Activated CD4-positive, alpha-beta T cell treated with anti-CD3 and anti-CD28 coated beads, Interleukin-2, Interleukin-6, amounts not matched to agents 100 ng/mL and 50 ng/mL, durations not matched to agents 16 hours and 8 hours (primary cell): Measurements from ENCODE around the gene HOXD9.

ENCODE experiments used
- DNase-seq: peaks from one replicate; pipeline ENCODE4 v3.0.0-alpha.2; 2020

The HOXD9 gene

GRCh38 chr2:176172007-176172894 lies 49.7 kb downstream of the HOXD9 start:
- DNase-seq: no peak

GRCh38 chr2:176172895-176173566 lies 50.5 kb downstream of the HOXD9 start:
- DNase-seq: no peak

- no peak for DNase-seq
These were observed 51.3 kb downstream of the HOXD9 start for GRCh38 chr2:176173567-176174381.

- DNase-seq: no peak
These were observed 51.9 kb downstream of the HOXD9 start for GRCh38 chr2:176174382-176174823.
